HG03025 (cell line): ENCODE data around the gene SLC25A6.
"Not testable (repeated sequence)": the region's sequence is repeated elsewhere in the genome, so short reads cannot be mapped to it uniquely, and the experiment has no call there.

Experiments
- ATAC-seq: cut with Tn5 transposase; IDR thresholded peaks from one replicate; pipeline ENCODE4 v1.9.1; 2021; ENCODE audit warnings: mild to moderate bottlenecking, moderate library complexity; ENCODE audit not compliant: unreplicated experiment, low FRiP score

SLC25A6 gene

GRCh38 chrX:1355131-1356046, 36.5 kb downstream of the SLC25A6 start:
- ATAC-seq: no peak

- no peak for ATAC-seq
Measured at GRCh38 chrX:1354036-1355019, 37.6 kb downstream of the SLC25A6 start.

- no peak for ATAC-seq
Measured at GRCh38 chrX:1351981-1352714, 39.8 kb downstream of the SLC25A6 start.

- ATAC-seq: not testable (repeated sequence)
Measured at GRCh38 chrX:1349606-1350005, 42.3 kb downstream of the SLC25A6 start.

- ATAC-seq: no peak
Measured at GRCh38 chrX:1341545-1342184, 50.2 kb downstream of the SLC25A6 start.

- no peak for ATAC-seq
Measured at GRCh38 chrX:1336948-1337779, 54.7 kb downstream of the SLC25A6 start.

GRCh38 chrX:1336331-1336943, 55.5 kb downstream of the SLC25A6 start, which contains the start of gene IL3RA:
IL3RA (plus strand) TSS chrX:1336785; CDS start chrX:1341766, 4,981 bp downstream.
- no peak for ATAC-seq
